Fibroblast of peridontal ligament (primary cell): ENCODE results near the gene TFF2.

Source experiments
- DNase-seq: peaks from one replicate; pipeline ENCODE4 v3.0.0-alpha.2; 2010; ENCODE audit errors: extremely low read depth

Gene TFF2

DNA sequence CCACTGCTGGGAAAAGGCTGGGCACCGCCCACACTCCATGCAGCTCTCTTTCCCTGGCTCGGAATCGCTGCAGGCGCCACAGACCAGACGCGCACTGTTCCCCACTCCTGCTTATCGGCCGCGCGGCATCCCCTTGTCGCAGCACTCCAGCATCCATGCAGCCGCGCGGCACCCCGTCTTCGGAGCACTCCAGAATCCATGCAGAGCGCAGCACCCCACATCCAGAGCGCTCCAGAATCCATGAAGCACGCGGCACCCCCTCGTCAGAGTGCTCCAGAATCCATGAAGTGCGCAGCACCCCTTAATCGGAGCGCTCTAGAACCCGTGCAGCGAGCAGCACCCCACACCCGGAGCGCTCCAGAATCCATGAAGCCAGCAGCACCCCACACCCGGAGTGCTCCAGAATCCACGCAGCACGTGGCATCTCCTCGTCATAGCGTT, 45.1 kb downstream of the TFF2 start:
- no peak for DNase-seq

DNA sequence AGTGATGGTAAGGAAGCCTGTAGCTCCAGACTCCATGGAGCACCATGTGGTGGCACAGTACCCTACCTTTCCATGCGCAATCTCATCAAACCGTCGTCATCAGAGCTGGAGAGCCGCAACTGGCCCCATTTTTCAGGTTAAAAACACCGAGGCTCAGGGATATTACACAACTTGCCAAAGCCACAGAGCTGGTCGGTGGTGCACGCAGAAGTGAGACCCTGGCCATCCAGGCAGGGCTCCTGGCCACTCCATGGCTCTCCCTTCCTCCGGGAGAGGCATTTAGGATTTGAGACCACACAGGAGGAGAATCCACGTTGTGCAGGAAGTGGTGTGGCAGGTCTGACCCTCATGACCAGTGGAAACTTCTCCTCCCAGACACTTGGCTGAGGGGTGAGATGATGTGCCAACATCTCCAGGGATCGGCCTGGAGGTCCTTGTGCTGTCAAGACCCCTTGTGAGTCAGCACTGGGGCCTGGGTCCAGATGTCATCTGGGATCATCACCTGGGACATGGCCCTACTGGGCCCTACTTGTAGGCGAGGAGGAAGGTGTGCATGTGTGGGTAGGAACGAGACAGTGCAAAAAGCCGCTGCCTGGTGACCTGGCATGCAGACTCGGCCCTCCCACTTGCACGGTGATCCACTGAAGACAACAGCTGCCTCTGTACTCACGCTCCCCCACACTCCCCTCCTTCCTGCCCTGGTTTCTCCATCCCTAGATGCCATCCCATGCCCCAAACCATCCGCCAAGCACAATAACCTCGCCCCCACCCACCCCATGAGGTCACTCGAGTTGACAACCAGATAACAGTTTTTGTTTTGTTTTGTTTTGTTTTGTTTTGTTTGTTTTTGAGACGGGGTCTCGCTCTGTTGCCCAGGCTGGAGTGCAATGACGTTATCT, 46.0 kb downstream of the TFF2 start:
- no peak for DNase-seq

DNA sequence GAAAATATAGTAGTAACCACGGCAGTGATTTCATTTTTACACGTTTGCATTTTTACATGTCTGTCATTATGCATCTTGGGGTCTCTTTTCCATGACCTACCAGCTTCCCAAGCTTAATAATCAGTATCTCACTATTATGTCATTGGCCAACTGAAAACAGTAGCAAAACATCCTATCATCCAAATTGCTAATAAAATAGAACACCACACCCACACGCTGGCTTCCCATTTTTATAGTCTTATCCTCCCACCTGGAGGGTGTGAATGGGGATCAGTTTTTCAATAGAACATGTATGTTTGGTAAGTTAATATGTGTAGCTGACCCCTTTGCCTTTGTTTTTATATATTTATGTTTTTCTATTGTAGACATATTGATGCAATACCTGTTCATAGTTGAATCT, 47.4 kb downstream of the TFF2 start:
- no peak for DNase-seq

DNA sequence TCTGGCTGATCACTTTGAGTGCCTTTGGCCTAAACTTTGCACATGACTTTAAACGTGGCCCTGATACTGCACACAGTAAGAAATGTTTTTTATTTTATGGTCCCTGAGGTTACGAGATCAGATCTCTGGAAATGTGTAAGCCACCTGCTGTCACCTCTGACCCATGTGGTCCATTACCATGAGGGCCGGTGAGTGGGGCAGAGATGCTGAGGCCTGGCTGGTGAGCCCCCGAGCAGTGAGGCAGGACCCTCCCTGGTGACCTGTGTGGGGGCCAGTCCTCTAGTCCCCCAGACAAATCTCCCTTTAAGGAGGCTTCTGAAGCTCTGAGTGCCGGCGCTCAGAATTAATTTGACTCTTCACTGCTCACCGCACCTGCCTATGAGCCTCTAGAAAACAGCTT, 48.0 kb downstream of the TFF2 start:
- no peak for DNase-seq

DNA sequence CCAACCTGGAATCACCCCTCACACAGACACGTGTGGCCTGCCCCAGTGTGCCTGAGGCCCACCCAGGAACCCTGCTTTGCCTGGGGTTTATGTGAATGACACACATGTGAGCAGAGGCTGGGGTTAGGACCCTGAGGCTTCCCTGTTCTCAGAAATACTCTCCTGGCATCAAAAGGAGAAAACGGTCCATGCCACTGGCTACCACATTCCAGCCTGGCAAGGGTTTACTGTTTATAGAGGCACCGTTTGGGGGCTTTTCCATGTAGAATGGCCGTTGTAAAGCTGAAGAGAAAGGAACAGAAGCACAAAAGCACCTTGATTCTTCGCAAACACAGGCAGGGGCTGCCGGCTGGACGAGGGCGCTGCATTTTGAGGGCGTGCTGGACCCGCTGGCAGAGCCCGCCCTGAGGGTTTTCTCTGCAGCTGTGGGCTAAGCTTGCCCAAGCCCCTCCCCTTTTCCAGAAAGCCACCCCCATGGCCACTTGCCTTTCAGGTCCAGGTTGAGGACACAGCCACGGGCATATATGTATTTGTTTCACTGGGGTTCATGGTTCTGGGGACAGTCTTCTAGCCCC, 48.6 kb downstream of the TFF2 start:
- DNase-seq: no peak

DNA sequence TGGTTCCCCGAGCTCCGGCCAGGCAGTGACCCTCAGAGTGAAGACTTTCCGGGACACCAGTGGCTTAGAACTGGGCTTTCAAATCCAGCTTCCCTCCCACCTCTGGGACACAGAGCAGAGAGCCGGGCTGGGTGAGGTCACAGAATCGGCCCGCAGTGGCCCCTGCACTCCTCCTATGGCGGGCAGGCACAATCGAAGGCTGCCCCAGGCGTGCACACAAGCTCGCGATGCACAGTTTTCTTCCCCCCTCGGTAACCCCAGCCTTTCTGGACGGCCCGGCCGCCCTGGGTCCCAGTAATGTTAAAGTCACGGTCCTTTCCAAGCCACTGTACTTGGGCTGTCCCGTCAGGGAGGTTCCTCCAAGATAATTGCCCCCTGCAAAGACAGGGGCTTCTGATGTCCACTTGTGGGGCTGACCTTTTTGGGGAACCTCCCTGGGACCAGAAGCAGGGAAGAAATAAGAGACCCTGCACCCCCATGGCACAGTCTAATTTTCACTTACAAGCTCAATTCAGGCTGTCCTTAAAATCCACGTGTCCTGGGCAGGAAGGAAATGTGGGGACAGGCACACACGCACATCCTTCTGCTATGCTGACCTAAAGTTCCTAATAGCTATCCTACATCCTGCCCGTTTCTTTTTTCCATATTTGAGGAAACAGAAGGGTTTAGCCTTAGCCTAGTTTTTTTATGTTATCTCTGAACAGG, 49.3 kb downstream of the TFF2 start:
- no peak for DNase-seq

DNA sequence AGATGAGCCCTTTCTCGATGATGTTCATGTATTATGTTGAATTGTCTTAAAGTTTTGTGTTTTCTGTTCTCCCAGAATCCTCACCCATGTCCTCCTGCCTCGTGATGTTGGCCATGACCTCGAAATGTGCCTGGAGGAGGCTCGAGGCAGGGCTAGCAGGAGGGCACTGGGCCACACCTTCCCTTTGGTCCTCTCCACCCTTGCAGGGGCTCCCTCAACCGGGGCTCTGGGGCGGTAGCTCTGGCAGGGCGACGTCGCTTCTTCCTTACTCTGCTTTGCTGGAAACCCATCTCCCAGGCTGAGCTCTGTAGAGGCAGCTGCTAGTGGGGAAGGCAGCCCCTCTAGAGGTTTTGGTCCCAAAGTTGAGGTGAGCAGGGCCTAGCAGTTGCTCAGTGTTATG, 49.8 kb downstream of the TFF2 start:
- no peak for DNase-seq

DNA sequence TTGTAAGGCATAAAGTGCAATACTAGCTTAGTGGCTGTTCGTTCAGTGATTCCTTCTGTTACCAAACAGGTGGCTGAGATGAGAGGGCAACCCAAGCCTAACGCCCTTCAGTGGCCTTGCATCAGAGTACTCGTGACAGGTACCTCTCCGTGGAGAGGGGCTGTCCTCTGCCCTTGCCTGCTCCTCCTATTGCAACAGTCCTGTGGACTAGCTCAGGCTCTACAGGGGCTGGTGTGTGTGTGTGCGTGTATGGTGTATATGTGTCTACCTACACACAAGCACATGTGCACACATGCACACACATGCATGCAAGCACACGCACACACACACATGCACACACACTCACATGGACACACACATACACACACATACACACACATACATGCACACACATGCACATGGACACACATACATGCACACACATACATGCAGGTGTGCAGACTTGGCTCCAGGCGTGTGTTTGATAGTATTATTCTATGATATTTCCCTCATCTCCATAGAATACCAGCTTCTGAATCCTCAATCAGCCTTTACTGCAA, 50.7 kb downstream of the TFF2 start:
- no peak for DNase-seq

DNA sequence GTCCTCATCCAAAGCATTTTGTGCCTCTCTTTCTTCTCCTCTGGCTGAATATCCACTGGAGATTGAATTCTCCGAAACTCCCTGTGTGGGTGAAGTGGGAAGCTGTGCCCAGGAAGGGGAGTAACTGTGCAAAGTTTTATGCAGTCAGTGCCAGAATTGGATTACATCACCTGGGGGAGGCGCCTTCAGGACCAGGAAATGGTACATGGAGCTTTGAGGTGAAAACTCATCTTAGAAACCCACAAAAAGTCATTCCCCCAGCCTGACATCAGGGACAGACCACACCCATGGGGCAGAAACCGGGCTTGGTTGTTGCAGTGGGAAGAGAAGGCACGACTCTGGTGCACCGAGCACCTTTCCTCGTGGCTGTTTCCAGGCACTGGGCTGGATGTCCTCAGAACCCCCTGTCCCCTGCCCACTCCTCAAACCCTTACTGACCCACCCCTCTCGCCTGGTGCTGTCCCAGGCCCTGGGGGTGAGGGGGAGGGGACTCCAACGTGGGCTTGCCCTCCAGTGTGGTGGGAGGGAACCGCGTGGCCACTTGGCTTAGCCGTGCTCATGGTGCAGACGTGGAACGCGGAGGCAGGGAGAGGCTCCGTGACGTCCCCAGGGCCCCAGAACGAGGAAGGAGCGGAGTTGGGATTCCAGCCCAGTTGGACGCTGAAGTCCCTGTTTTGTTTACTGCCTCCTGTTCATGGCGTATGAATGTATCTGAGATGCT, 51.3 kb downstream of the TFF2 start:
- no peak for DNase-seq

DNA sequence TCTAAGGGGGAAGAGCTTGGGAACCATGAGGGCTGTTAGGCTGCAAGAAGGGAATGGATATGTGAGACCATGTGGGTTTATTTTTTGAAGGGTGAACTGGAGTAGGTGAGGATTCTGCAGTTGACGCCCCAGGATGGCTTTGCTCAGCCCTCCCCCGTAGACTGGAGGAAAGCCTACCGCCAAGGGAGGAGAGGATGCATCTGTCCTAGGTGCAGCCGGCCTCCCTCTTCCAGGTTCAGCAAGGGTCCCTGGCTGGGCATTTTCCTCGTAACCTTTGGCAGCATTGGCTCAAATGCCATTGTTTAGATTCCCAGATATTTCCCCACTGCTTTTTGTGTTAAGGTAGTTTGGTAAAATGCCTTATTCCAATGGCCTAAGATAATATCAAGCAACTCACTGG, 52.1 kb downstream of the TFF2 start:
- DNase-seq: no peak

DNA sequence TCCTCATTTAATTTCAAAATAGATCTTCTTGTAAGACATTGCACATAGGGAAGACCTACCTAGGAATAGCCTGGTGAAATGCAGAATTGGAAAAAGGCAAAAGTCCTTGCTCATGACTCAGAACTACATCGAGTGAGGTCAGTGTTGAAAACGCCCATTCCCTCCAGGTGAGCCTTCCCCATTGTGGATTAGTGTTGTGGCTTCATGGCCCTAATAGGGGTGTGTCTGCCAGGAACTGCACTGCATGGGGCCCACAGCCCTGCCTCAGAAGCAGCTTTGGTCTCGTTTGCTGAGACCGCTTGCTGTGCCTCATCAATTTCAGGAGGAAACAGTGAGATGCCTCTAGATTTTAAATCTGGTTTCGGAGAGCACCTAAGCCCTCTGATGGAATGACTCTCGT, 52.6 kb downstream of the TFF2 start:
- no peak for DNase-seq

DNA sequence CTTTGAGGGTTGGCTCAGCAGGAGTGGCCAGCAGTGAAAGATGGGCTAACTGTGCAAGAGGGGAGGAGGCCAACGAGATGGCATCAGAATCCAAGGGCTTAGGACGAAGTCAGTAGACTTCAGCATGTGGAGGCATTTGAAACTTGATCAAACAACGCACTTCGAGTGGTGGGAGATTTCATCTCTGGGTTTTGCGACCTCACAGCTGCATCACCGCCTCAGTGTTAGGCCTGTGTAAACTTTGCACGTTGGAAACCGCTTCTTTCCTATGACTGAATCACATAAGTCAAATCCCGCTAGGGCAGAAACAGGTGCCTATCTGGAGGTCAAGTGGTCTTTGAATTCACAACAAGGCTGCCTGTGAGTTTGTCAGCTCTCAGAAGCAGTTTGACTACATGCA, 53.4 kb downstream of the TFF2 start:
- DNase-seq: no peak

DNA sequence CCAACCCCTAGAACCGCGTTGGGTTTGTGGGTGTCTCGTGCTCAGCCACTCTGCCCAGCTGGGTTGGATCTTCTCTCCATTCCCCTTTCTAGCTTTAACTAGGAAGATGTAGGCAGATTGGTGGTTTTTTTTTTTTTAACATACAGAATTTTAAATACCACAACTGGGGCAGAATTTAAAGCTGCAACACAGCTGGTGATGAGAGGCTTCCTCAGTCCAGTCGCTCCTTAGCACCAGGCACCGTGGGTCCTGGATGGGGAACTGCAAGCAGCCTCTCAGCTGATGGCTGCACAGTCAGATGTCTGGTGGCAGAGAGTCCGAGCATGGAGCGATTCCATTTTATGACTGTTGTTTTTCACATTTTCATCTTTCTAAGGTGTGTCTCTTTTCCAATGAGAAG, 54.3 kb downstream of the TFF2 start:
- DNase-seq: no peak
